GM12892 (cell line): ENCODE data around the gene CHAC2.

Experiments
- POLR2A ChIP-seq: IDR thresholded peaks from 2 replicates; pipeline ENCODE4 v1.6.1; 2011; ENCODE audit warnings: low read depth, low read length, control low read depth
- POLR2AphosphoS5 ChIP-seq: IDR thresholded peaks from 2 replicates; pipeline ENCODE4 v1.6.1; 2011; ENCODE audit warnings: low read depth, low read length, control low read depth

- TF ChIP-seq POLR2A (no peak), POLR2AphosphoS5 (no peak; the same call in 1 of the 2 replicates)
Measured at GRCh38 chr2:53768242-53768542, 588 bp downstream of the CHAC2 start.
